ENCODE measurements around the gene BACH2. TPM values are rescaled to one million over a fixed set of nuclear protein-coding genes. Genes with fewer than 3 reads are reported as not detected.

Gene BACH2
- total RNA-seq, 2 donors from 2014 or later, result 5.2 to 5.7 TPM

DNA sequence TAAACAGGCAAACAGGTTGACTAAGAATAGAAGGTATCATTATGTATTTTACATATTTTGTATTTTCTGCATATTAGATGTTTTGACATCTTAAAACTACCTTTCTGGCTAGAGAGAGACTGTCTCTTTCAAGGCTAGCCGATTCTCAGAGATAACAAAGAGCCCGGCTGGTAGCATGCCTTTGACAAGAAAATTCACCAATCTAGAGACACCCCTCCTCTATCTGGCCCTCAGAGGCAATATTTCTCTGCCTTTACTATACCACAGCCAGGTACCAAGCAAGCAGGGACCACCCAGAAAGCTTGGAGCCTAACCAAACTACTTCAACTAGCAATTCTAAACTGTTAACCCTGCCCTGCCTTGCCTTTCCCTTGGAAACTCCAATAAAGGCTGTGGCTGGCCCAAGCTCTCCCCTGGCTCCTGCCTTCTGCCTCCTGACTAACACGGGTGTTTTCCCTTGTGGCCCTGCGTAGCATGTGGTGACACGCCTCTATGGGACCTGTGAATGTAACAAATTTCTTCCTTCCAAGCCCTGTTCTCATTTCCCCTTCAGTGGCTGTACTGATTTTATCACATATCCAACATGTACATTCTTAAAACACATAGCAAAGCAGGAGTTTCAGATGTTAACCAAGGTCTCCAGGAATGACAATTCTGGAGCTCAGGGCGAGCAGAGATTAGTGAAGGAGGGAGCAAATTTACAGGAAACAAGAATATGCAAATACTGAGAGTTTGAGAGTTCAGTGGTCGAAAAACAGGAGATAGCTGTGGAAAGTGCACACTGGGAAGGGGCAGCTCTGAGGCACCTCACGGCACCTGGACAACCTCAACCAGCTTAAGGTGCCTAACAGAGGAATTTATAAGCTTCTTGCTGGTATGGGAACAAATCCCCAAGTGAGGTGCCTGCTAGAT is 120.8 kb downstream of the BACH2 start:
- Histone ChIP-seq H3K27me3 (replicated peaks; ENCODE audit: insufficient read depth) (no peaks in the 10 kb centered on the region), H3K4me1 (replicated peaks) (no peaks in the 10 kb centered on the region), H3K9me3 (no peaks in the 10 kb centered on the region), H3K36me3 (no peaks in the 10 kb centered on the region), H3K4me3 (no peak overlapping the region), H3K27ac (peak overlapping the region; percentile 28 to 55)
- WGBS, result 44% methylated on average over 8 of the region's 8 CpGs
- TF ChIP-seq POLR2AphosphoS5 (IDR thresholded peaks at IDR 0.05) (peak; percentile 81), POLR2A (IDR thresholded peaks at IDR 0.05) (no peak)
- peak; percentile 75 for DNase-seq (ENCODE audit: low spot score)
- intact Hi-C loops (cut with DNase I), result no loop called here

DNA sequence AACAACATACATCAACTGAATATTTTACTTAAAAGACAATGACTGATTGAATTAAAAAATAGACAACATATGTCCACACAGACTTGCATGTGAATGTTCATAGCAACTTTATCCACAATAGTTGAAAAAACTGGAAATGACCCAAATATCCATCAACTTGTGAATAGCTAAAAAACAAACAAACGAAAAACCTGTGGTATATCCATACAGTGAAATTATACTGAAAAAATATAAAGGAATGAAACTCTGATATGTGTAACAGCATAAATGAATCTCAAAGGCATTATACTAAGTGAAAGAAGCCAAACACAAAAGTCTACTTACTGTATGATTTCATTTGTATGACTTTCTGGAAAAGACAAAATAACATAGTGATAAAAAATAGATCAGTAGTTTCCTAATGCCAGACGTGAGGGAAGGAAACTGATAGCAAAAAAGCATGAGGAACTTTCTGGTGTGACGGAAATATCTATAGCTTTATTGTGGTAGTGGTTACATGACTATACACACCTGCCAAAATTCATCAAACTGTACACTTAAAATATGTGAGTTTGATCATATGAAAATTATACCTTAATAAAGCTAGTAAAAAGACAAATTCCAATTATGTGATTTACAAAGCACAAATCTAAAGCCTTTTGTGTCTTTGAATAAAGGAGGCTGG is 123.2 kb downstream of the BACH2 start:
- H3K36me3 ChIP-seq, result no peaks in the 10 kb centered on the region
- WGBS, result 87% methylated on average over 3 of the region's 3 CpGs
- H3K27ac ChIP-seq, result no peak overlapping the region
- H3K27me3 ChIP-seq (replicated peaks; ENCODE audit: insufficient read depth), result no peaks in the 10 kb centered on the region
- no peak overlapping the region for H3K4me3 ChIP-seq
- H3K9me3 ChIP-seq, result no peaks in the 10 kb centered on the region
- intact Hi-C loops (cut with DNase I), result no loop called here
- no peak for TF ChIP-seq POLR2A (IDR thresholded peaks at IDR 0.05)
- TF ChIP-seq, protein P1, sequence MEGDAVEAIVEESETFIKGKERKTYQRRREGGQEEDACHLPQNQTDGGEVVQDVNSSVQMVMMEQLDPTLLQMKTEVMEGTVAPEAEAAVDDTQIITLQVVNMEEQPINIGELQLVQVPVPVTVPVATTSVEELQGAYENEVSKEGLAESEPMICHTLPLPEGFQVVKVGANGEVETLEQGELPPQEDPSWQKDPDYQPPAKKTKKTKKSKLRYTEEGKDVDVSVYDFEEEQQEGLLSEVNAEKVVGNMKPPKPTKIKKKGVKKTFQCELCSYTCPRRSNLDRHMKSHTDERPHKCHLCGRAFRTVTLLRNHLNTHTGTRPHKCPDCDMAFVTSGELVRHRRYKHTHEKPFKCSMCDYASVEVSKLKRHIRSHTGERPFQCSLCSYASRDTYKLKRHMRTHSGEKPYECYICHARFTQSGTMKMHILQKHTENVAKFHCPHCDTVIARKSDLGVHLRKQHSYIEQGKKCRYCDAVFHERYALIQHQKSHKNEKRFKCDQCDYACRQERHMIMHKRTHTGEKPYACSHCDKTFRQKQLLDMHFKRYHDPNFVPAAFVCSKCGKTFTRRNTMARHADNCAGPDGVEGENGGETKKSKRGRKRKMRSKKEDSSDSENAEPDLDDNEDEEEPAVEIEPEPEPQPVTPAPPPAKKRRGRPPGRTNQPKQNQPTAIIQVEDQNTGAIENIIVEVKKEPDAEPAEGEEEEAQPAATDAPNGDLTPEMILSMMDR (IDR thresholded peaks at IDR 0.05), result no peak
- no peaks in the 10 kb centered on the region for H3K4me1 ChIP-seq (replicated peaks)
- no peak for DNase-seq (ENCODE audit: low spot score)

DNA sequence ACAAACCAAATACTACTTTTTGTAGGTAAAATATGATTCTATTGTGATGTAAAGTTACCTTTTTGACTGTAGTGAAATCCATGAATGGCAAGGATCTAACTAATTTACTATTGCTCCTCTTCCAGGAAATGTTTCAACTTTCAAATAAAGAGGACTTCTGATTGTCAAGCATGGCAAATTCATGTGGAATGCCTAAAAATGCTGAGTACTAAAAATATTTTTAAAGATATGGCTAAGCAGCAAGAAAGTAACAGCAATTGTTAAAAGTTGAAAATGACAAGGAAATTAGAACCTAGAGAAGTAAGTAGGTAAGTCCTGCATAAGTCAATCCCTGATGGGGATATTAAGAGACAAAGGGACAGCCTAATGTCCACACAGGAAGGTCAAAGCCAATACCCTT is 126.0 kb downstream of the BACH2 start:
- Histone ChIP-seq H3K36me3 (no peaks in the 10 kb centered on the region), H3K4me1 (replicated peaks) (no peaks in the 10 kb centered on the region), H3K4me3 (no peak overlapping the region), H3K27me3 (replicated peaks; ENCODE audit: insufficient read depth) (no peaks in the 10 kb centered on the region), H3K9me3 (no peaks in the 10 kb centered on the region), H3K27ac (no peak overlapping the region)
- intact Hi-C loops (cut with DNase I), result no loop called here
- TF ChIP-seq POLR2A (IDR thresholded peaks at IDR 0.05) (no peak), POLR2AphosphoS5 (IDR thresholded peaks at IDR 0.05) (no peak)
- TF ChIP-seq, protein P1 (IDR thresholded peaks at IDR 0.05), result no peak
- DNase-seq (ENCODE audit: low spot score), result no peak

DNA sequence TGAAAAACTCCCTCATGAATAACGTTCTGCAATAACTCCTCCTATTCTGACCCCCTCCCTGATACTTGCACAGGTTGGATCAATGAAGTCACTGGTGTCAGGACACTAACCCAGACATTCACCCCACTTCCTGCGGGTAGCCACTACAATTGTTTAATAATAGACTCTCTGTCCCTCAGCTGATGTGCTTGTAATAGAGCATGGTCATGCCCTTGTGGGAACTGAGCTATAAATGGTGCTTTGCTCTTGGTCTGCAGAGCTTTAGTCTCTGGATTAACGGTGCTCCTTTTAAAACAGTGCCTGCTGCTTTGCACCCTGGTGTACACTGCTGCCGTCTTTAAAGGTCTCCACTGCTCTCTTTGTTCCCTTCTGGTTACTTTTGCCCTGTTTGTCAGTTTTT is 127.3 kb downstream of the BACH2 start:
- Histone ChIP-seq H3K4me3 (no peak overlapping the region), H3K27me3 (replicated peaks; ENCODE audit: insufficient read depth) (no peaks in the 10 kb centered on the region), H3K36me3 (no peaks in the 10 kb centered on the region), H3K4me1 (replicated peaks) (no peaks in the 10 kb centered on the region), H3K27ac (no peak overlapping the region), H3K9me3 (no peaks in the 10 kb centered on the region)
- intact Hi-C loops (cut with DNase I), result no loop called here
- 28% methylated on average over 4 of the region's 4 CpGs for WGBS
- TF ChIP-seq POLR2A (IDR thresholded peaks at IDR 0.05), result no peak
- no peak for TF ChIP-seq POLR2AphosphoS5 (IDR thresholded peaks at IDR 0.05)
- TF ChIP-seq, protein P1 (IDR thresholded peaks at IDR 0.05), result no peak
- DNase-seq (ENCODE audit: low spot score), result no peak

DNA sequence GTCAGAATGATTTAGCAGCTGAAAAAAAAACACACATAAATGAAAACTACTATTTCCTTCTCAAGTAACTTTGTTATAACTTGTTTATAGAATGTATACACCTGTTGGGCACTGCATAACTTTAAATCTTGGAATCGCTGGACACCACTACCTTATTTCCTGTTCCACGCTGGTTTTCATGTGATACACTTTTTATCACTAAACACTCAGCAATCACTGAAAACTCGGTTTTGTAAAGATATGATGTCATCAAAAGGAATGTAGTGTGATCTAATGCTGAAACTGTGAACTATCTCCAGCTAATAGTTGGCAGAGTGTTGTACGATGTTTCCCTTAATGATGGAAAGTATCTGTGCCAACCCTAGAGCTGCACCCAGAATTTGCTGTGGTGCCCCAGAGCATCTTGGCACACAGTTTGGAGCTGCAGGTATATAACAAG is 127.9 kb downstream of the BACH2 start:
- Histone ChIP-seq H3K4me3 (no peak overlapping the region), H3K9me3 (no peaks in the 10 kb centered on the region), H3K36me3 (no peaks in the 10 kb centered on the region), H3K27me3 (replicated peaks; ENCODE audit: insufficient read depth) (no peaks in the 10 kb centered on the region), H3K27ac (no peak overlapping the region), H3K4me1 (replicated peaks) (no peaks in the 10 kb centered on the region)
- 28% methylated on average over 4 of the region's 4 CpGs for WGBS
- TF ChIP-seq, protein P1 (IDR thresholded peaks at IDR 0.05), result no peak
- TF ChIP-seq POLR2A (IDR thresholded peaks at IDR 0.05) (no peak), POLR2AphosphoS5 (IDR thresholded peaks at IDR 0.05) (no peak)
- no peak for DNase-seq (ENCODE audit: low spot score)
- intact Hi-C loops (cut with DNase I), result no loop called here
